CD4-positive, alpha-beta T cell treated with Interleukin-2 at 100 ng/mL for 4 hours (primary cell): ENCODE measurements around the gene FUBP3.

Experiments used
- DNase-seq: peaks from one replicate; pipeline ENCODE4 v3.0.0-alpha.2; 2020; ENCODE audit warnings: low spot score

Gene FUBP3

GRCh38 chr9:130607640-130608420 is 28.5 kb downstream of the FUBP3 start:
- no peak for DNase-seq

GRCh38 chr9:130608554-130609134 is 29.3 kb downstream of the FUBP3 start:
- DNase-seq: no peak

GRCh38 chr9:130609163-130609562 is 29.8 kb downstream of the FUBP3 start:
- no peak for DNase-seq

- DNase-seq: no peak
These were observed 31.7 kb downstream of the FUBP3 start for GRCh38 chr9:130610862-130611707.

GRCh38 chr9:130616451-130616850 is 37.1 kb downstream of the FUBP3 start:
- no peak for DNase-seq

- DNase-seq: no peak
These were observed 44.1 kb downstream of the FUBP3 start for GRCh38 chr9:130623466-130623865.

- DNase-seq: no peak
These were observed 44.8 kb downstream of the FUBP3 start for GRCh38 chr9:130624154-130624553.

- no peak for DNase-seq
These were observed 47.0 kb downstream of the FUBP3 start for GRCh38 chr9:130626249-130626996.

- DNase-seq: no peak
These were observed 47.7 kb downstream of the FUBP3 start for GRCh38 chr9:130627051-130627450.

- DNase-seq: no peak
These were observed 48.8 kb downstream of the FUBP3 start for GRCh38 chr9:130627896-130628792.

- no peak for DNase-seq
These were observed 50.2 kb downstream of the FUBP3 start for GRCh38 chr9:130629443-130630070.

- DNase-seq: no peak
These were observed 50.7 kb downstream of the FUBP3 start for GRCh38 chr9:130630071-130630450.

GRCh38 chr9:130630506-130631330 is 51.3 kb downstream of the FUBP3 start:
- no peak for DNase-seq

GRCh38 chr9:130631331-130632080 is 52.1 kb downstream of the FUBP3 start:
- no peak for DNase-seq

- DNase-seq: no peak
These were observed 52.8 kb downstream of the FUBP3 start for GRCh38 chr9:130632081-130632710.

GRCh38 chr9:130632841-130633240 is 53.5 kb downstream of the FUBP3 start:
- DNase-seq: no peak

- DNase-seq: no peak
These were observed 54.2 kb downstream of the FUBP3 start for GRCh38 chr9:130633336-130634190.
